ENCODE measurements around the gene SERPINI2.
"Not testable (repeated sequence)": the region's sequence is repeated elsewhere in the genome, so short reads cannot be mapped to it uniquely, and the experiment has no call there.

Gene SERPINI2

GRCh38 chr3:167450195-167450594, 23.6 kb downstream of the SERPINI2 start:
- no peak for DNase-seq (ENCODE audit: low read depth in 2 of 2)

- no peak for DNase-seq (ENCODE audit: low read depth in 2 of 2)
Measured at GRCh38 chr3:167445491-167445890, 28.4 kb downstream of the SERPINI2 start.

DNA sequence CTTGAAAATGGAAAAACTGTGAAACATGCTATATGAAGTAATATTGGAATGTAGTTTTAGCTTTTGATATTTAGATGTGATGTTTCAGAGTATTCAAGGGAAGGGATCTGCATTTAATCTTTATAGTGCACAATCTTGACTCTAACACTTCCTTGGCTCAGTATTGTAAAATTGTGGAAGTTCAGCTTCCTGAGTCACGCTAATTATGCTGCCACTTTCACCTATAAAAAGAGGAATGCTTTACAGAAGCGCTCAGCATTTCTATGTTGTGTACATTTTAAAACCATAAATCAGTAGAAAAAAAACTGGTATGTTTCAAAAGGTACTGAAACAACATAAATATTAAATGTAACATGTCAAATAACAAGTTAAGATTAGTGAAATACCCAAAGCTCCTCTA, 32.6 kb downstream of the SERPINI2 start:
- DNase-seq (ENCODE audit: low read depth in 2 of 2) = no peak

DNA sequence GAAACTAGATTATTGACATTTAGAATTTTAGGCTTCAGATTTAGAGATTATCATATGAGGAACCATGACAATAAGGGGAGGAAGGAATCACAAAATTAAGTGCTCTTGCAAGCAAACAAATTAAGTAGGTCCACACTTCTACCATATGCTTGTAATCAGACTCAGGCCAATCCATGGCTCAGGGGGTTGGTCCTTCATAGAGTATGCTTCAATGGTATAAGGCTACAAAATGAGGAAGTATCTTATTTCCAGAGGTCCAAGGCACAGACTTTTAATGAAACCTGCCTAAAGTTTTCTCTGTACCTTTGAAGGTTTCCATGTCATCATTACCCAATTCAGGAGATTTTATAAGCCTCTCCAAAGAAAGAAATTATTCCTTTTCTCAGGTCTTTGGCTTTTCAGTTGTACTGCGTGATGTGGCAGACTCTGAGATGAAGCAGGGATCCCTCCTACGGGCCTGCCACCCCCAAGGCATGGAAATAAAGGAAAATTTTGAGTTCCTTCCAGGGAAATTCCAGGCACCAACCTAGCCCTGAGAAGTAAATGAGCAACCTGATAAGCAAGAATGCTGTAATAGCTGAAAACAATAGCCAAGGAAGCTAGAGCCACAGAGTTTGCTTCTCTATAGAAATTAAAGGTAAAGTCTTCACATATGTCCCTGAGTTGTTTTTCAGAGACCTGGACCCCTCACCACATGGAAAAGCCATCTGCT, 36.3 kb downstream of the SERPINI2 start:
- no peak for DNase-seq (ENCODE audit: low read depth in 2 of 2)

DNA sequence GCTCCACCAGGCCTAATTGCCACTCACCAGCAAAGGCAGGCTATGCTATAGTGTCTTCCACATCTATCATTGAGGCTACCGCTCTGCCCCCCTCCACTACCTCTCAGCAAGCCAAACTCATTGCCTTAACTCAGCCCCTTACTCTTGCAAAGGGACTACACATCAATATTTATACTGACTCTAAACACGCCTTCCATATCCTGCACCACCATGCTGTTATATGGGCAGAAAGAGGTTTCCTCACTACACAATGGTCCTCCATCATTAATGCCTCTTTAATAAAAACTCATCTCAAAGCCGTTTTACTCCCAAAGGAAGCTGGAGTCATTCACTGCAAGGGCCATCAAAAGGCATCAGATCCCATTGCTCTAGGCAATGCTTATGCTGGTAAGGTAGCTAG, 46.9 kb downstream of the SERPINI2 start:
- DNase-seq (ENCODE audit: low read depth in 2 of 2) = not testable (repeated sequence)

DNA sequence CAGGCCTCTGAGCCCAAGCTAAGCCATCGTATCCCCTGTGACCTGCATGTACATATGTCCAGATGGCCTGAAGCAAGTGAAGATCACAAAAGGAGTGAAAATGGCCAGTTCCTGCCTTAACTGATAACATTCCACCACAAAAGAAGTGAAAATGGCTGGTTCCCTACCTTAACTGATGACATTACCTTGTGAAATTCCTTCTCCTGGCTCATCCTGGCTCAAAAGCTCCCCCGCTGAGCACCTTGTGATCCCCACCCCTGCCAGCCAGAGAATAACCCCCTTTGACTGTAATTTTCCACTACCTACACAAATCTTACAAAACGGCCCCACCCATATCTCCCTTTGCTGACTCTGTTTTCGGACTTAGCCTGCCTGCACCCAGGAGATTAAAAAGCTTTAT, 51.4 kb downstream of the SERPINI2 start:
- DNase-seq (ENCODE audit: low read depth in 2 of 2) = not testable (repeated sequence)

- DNase-seq (ENCODE audit: low read depth in 2 of 2) = no peak
Measured at GRCh38 chr3:167409611-167410010, 64.2 kb downstream of the SERPINI2 start.

GRCh38 chr3:167406876-167407492, 66.9 kb downstream of the SERPINI2 start:
- no peak for DNase-seq (ENCODE audit: low read depth in 2 of 2)

GRCh38 chr3:167397826-167398225, 76.0 kb downstream of the SERPINI2 start:
- DNase-seq (ENCODE audit: low read depth in 2 of 2) = no peak

DNA sequence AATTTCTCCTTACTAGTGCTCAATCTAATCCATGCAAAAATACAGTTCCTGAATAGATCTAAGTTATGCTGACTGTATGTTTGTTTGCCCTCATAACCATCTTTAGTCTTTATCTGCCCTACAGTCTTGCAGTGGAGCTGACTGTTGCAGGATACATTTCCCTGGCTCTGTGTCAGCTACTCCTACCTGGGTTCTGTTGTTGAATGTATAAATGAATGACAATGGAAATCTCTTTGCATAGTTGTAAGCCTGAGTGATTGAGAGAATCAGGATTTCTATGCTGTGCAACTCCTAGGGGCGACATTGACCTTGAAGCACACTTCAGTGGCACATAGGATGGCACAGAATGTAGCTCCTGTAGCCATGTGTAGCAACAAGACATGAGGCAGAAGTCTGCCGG, 77.8 kb downstream of the SERPINI2 start:
- DNase-seq (ENCODE audit: low read depth in 2 of 2) = no peak

GRCh38 chr3:167394003-167394402, 79.8 kb downstream of the SERPINI2 start:
- no peak for DNase-seq (ENCODE audit: low read depth in 2 of 2)
